Measurements from ENCODE around the gene MISP3. TPM values are rescaled to one million over a fixed set of nuclear protein-coding genes. Genes with fewer than 3 reads are reported as not detected.

The MISP3 gene
- total and polyA plus RNA-seq, 2 of the 8 experiments (the other 6 are each of a cell fraction or from before 2014, with no cell fraction given), result 0.74 to 1.4 TPM

- no peak for TF ChIP-seq CTCF (IDR thresholded peaks at IDR 0.05; ENCODE audit: control extremely low read depth in 1 of 3, insufficient read depth in 1 of 3, low read depth in 1 of 3, low read length in 3 of 3)
- Histone ChIP-seq H3K9me3 (ENCODE audit: insufficient read depth in 2 of 2, low read depth in 1 of 2, low read length in 1 of 2) (no peaks in the 10 kb centered on the region), H2AFZ (ENCODE audit: low read length) (no peak overlapping the region), H3K79me1 (ENCODE audit: low read depth, low read length) (no peaks in the 10 kb centered on the region), H3K23ac (ENCODE audit: insufficient read length) (no peak overlapping the region), H3K56ac (replicated peaks; ENCODE audit: insufficient read length, low read depth, low read length) (no peak overlapping the region), H4K20me1 (replicated peaks in 1 of 2; ENCODE audit: control insufficient read depth in 1 of 2, insufficient read depth in 2 of 2, low read length in 2 of 2) (peaks cover 0 to 2% of the 10 kb centered on the region in 2 experiments), H2BK5ac (ENCODE audit: low read depth, low read length) (no peak overlapping the region), H2AK5ac (ENCODE audit: low read depth, low read length) (no peak overlapping the region), H3K18ac (ENCODE audit: extremely low read depth, low read length) (no peak overlapping the region), H4K5ac (ENCODE audit: insufficient read length, low read depth, low read length) (no peak overlapping the region), H2BK15ac (ENCODE audit: low read length) (no peak overlapping the region), H3K4ac (replicated peaks; ENCODE audit: insufficient read length, low read depth, low read length) (no peak overlapping the region), H3K4me3 (ENCODE audit: extremely low read depth in 1 of 4, insufficient read depth in 2 of 4, low read depth in 3 of 4, low read length in 4 of 4) (no peak overlapping the region), H3K36me3 (ENCODE audit: control insufficient read depth in 2 of 4, insufficient read depth in 4 of 4, low read length in 3 of 4) (no peaks in the 10 kb centered on the region), H3K14ac (ENCODE audit: insufficient read length) (no peak overlapping the region), H3K9ac (replicated peaks in 1 of 4; ENCODE audit: extremely low read depth in 1 of 4, low read depth in 3 of 4, low read length in 3 of 4) (no peak overlapping the region), H2BK12ac (ENCODE audit: low read depth, low read length) (no peak overlapping the region), H3K79me2 (ENCODE audit: control insufficient read depth in 1 of 2, insufficient read depth in 2 of 2, low read length in 2 of 2) (no peaks in the 10 kb centered on the region), H2BK120ac (replicated peaks; ENCODE audit: low read depth, low read length) (no peak overlapping the region), H3K4me1 (replicated peaks in 1 of 4; ENCODE audit: control insufficient read depth in 3 of 4, insufficient read depth in 4 of 4, low read length in 3 of 4) (peaks cover 0 to 6% (median 3%) of the 10 kb centered on the region in 4 experiments; a peak in 4 of 7 replicates), H4K8ac (ENCODE audit: extremely low read depth, insufficient read depth, low read length) (no peak overlapping the region), H3K27ac (ENCODE audit: low read depth, low read length) (no peak overlapping the region), H3K27me3 (replicated peaks in 1 of 4; ENCODE audit: control insufficient read depth in 3 of 4, extremely low read depth in 1 of 4, insufficient read depth in 3 of 4, low read length in 3 of 4) (peaks cover 5 to 17% (median 14%) of the 10 kb centered on the region in 4 experiments), H4K91ac (replicated peaks; ENCODE audit: insufficient read length, low read length) (no peak overlapping the region), H3K4me2 (ENCODE audit: insufficient read depth in 1 of 2, low read depth in 2 of 2, low read length in 2 of 2) (no peak overlapping the region), H2BK20ac (ENCODE audit: low read length) (no peak overlapping the region), H3K23me2 (ENCODE audit: low read depth, low read length) (peaks cover 7% of the 10 kb centered on the region; the same call in 1 of the 2 replicates)
- POLR2A ChIA-PET (ENCODE audit: partially characterized antibody), result interaction anchor here (1.4 kb wide), 1 partner anchor 18 kb away, joined by 3 read pairs; no protein-coding TSS in a partner anchor
- CTCF ChIA-PET (ENCODE audit: partially characterized antibody), result interaction anchor here (1.0 to 7.3 kb wide), 6 partner anchors 9 to 129 kb away, joined by 3 to 103 read pairs (median 40); partner anchors contain the start of genes C19orf67 and MISP3
- DNase-seq (ENCODE audit: low read depth in 1 of 2, low spot score in 2 of 2), result no peak
- WGBS, 2 experiments (ENCODE audit: extremely low coverage in 1 of 2, insufficient coverage in 1 of 2, insufficient read length in 1 of 2, insufficient replicate concordance in 2 of 2, low coverage in 1 of 2, low lambda C conversion rate in 2 of 2, missing lambda C conversion rate in 1 of 2), result 88% methylated on average over 5 of the region's 5 CpGs; no CpG with 5 or more reads in 1 of the 2 experiments
- FAIRE-seq, result no peak
These were observed 10.1 kb upstream of the MISP3 start for GRCh38 chr19:14062558-14062855.
